ENCODE data around the gene MRPL43. TPM values are rescaled to one million over a fixed set of nuclear protein-coding genes. Genes with fewer than 3 reads are reported as not detected.

The MRPL43 gene
- total RNA-seq, 1 experiment from 2014 or later: 136 TPM

DNA sequence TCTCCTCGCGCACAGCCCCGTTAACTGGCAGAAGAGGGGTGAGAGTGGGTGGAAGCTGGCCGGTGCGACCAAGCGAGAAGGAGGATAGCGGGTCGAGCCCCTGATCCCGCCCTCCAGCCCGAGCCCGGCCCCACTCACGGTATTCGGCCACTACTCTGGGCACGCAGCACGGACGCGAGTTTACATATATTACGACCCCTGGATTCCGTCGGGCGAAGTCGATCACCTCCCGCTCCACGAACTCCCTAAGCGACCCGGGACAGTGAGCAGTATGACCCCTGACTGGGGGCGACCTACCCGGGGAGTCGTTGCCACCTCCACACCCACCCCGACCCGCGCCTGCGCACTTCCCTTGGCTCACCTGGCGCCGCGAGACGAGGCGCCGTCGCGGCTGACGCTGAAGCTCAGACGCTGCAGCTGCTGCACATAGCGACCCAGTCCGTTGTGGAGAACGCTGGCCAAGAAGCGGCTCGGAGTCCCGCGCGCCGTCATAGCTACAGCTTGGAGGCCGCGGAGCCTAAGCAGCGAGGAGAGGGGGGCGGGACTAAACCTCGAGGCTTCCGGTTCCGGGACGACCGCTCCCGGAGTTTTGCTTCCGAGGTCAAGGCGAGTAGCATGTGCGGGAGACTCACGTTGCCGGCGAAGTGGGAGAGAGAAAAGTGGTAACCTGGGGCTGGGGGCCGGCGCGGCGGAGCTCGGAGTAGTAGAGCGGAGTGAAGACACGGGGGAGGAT lies at the start of gene MRPL43, which contains the start of gene TWNK (continued):
- no peak for TF ChIP-seq CTCF (IDR thresholded peaks at IDR 0.05 in 2 of 3, conservative IDR thresholded peaks at IDR 0.05 in 1 of 3; ENCODE audit: borderline replicate concordance in 1 of 3, insufficient read depth in 1 of 3, low read depth in 2 of 3, low read length in 2 of 3)
- peak; percentile 79 for TF ChIP-seq ZFX (IDR thresholded peaks at IDR 0.05)
- no peak for TF ChIP-seq RAD21 (IDR thresholded peaks at IDR 0.05; ENCODE audit: low read depth)
- no peak for TF ChIP-seq EGR1 (IDR thresholded peaks at IDR 0.05; ENCODE audit: low read depth)
- no peak for TF ChIP-seq ZNF274 (IDR thresholded peaks at IDR 0.05; ENCODE audit: low read depth, low read length)
- TF ChIP-seq SIN3A (IDR thresholded peaks at IDR 0.05; ENCODE audit: low read depth): no peak

DNA sequence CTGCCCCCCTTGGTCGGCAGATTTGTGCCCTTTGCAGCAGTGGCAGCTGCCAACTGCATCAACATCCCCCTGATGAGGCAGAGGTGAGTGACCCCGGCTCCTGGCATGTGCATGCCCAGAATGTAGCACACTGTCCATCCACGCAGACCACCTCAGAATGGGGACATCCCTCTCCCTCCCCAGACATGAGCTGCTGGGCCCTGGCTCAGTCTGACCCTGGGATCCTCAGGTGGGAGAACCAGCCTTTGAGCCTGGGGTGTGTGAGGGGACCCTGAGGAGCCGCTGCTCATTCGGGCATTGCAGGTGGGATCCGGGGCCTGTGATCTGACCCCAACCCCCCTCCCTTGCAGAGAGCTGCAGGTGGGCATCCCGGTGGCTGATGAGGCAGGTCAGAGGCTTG lies 49.4 kb upstream of the MRPL43 start:
- Histone ChIP-seq H3K9me3 (ENCODE audit: control insufficient read depth in 1 of 2, insufficient read depth in 1 of 2, low read depth in 1 of 2, low read length in 2 of 2) (no peaks in the 10 kb centered on the region), H3K4me1 (ENCODE audit: control insufficient read depth in 1 of 2, insufficient read depth in 2 of 2, low read length in 2 of 2) (peaks cover 20 to 31% of the 10 kb centered on the region in 2 experiments), H3K9ac (ENCODE audit: low read length) (no peak overlapping the region), H2AFZ (ENCODE audit: low read depth, low read length, poor library complexity, severe bottlenecking) (no peak overlapping the region), H3K4me3 (replicated peaks in 1 of 2; ENCODE audit: low read depth in 1 of 2, low read length in 2 of 2) (no peak overlapping the region), H3K27ac (ENCODE audit: low read depth, low read length) (no peak overlapping the region), H3K36me3 (ENCODE audit: control insufficient read depth in 1 of 2, insufficient read depth in 2 of 2, low read length in 2 of 2) (peaks cover 22 to 43% of the 10 kb centered on the region in 2 experiments), H3K9me2 (ENCODE audit: insufficient read depth) (no peaks in the 10 kb centered on the region), H3K79me2 (ENCODE audit: insufficient read depth, low read length) (peaks cover 12% of the 10 kb centered on the region), H3K4me2 (ENCODE audit: low read length) (no peak overlapping the region), H4K20me1 (ENCODE audit: insufficient read depth) (no peaks in the 10 kb centered on the region), H3K27me3 (ENCODE audit: insufficient read depth, low read length) (no peaks in the 10 kb centered on the region)
- intact Hi-C loops (cut with micrococcal nuclease): no loop called here
- TF ChIP-seq ELF1 (IDR thresholded peaks at IDR 0.05; ENCODE audit: borderline replicate concordance, low read depth) (no peak), RAD21 (IDR thresholded peaks at IDR 0.05; ENCODE audit: low read depth) (no peak), SIN3A (IDR thresholded peaks at IDR 0.05; ENCODE audit: low read depth) (no peak), SP1 (IDR thresholded peaks at IDR 0.05; ENCODE audit: low read depth) (no peak), YY1 (IDR thresholded peaks at IDR 0.05; ENCODE audit: extremely low read depth, insufficient replicate concordance, low read depth, low read length) (no peak)
- ATAC-seq: no peak
- BruUV-seq (replicated peaks): no TSS peak
- ChIA-PET POLR2A (no interaction called here), CTCF (no interaction called here), RAD21 (ENCODE audit: low non-redundant PET in 1 of 2, low total read pairs in 2 of 2, uncharacterized antibody in 2 of 2, unreplicated experiment in 2 of 2) (no interaction called here)
- DNase-seq (ENCODE audit: low read depth, low spot score): no peak

Measured in HCT116 (cell line).